ENCODE measurements around the gene CHD1L. TPM values are rescaled to one million over a fixed set of nuclear protein-coding genes. Genes with fewer than 3 reads are reported as not detected.
A peak's percentile ranks its signal among the peaks of the same experiment; 100 is the strongest.

CHD1L gene
- total RNA-seq, 2 experiments from 2014 or later, result 22.0 to 22.8 TPM

GRCh38 chr1:147273409-147274336 is 31.2 kb downstream of the CHD1L start:
- CTCF ChIA-PET, result interaction anchor here (1.0 to 2.4 kb wide), 6 partner anchors 14 to 619 kb away, joined by 3 to 13 read pairs (median 4); partner anchors contain the start of gene CHD1L

GRCh38 chr1:147281950-147282349 is 39.5 kb downstream of the CHD1L start:
- no peak overlapping the region for H3K4me3 ChIP-seq (ENCODE audit: low read length)
- no peaks in the 10 kb centered on the region for H3K4me1 Mint-ChIP-seq (ENCODE audit: low read depth)
- H3K27ac Mint-ChIP-seq, result no peak overlapping the region
- H3K36me3 ChIP-seq (ENCODE audit: insufficient read depth, low read length), result peaks cover 85% of the 10 kb centered on the region
- no peak for TF ChIP-seq CTCF (IDR thresholded peaks at IDR 0.05)
- no peak overlapping the region for H3K27ac ChIP-seq (ENCODE audit: low read depth in 1 of 2, low read length in 2 of 2)
- ChIA-PET POLR2A (no interaction called here), CTCF (no interaction called here)
- H3K9me3 Mint-ChIP-seq, result no peaks in the 10 kb centered on the region
- H3K27me3 ChIP-seq (ENCODE audit: control insufficient read depth in 1 of 2, insufficient read depth in 2 of 2, low read length in 2 of 2), result no peaks in the 10 kb centered on the region
- H3K36me3 Mint-ChIP-seq (ENCODE audit: low read depth), result peaks cover 61% of the 10 kb centered on the region
- H3K9me3 ChIP-seq (ENCODE audit: control insufficient read depth in 1 of 2, insufficient read depth in 1 of 2, low read length in 2 of 2), result no peaks in the 10 kb centered on the region
- no peaks in the 10 kb centered on the region for H3K27me3 Mint-ChIP-seq
- intact Hi-C loops (cut with DNase I, micrococcal nuclease), result no loop called here
- H3K4me1 ChIP-seq (ENCODE audit: insufficient read depth, low read length), result no peaks in the 10 kb centered on the region
- no peak overlapping the region for H3K4me3 Mint-ChIP-seq
- DNase-seq (no peak), ATAC-seq (ENCODE audit: poor library complexity) (no peak)

More at GRCh38 chr1:147273409-147274336, 31.2 kb downstream of the CHD1L start:
- H3K36me3 Mint-ChIP-seq (ENCODE audit: low read depth), result peaks cover 78% of the 10 kb centered on the region
- Histone ChIP-seq H3K9me3 (ENCODE audit: control insufficient read depth in 1 of 2, insufficient read depth in 1 of 2, low read length in 2 of 2) (no peaks in the 10 kb centered on the region), H3K4me3 (ENCODE audit: low read length) (no peak overlapping the region), H3K27ac (ENCODE audit: low read depth in 1 of 2, low read length in 2 of 2) (no peak overlapping the region), H3K27me3 (ENCODE audit: control insufficient read depth in 1 of 2, insufficient read depth in 2 of 2, low read length in 2 of 2) (no peaks in the 10 kb centered on the region), H3K4me1 (ENCODE audit: insufficient read depth, low read length) (no peaks in the 10 kb centered on the region), H3K36me3 (ENCODE audit: insufficient read depth, low read length) (peaks cover 50% of the 10 kb centered on the region)
- no peak overlapping the region for H3K4me3 Mint-ChIP-seq
- no peaks in the 10 kb centered on the region for H3K27me3 Mint-ChIP-seq
- peak; percentile 76 for TF ChIP-seq CTCF (IDR thresholded peaks at IDR 0.05)
- H3K27ac Mint-ChIP-seq, result no peak overlapping the region
- H3K9me3 Mint-ChIP-seq, result no peaks in the 10 kb centered on the region
- ATAC-seq (ENCODE audit: poor library complexity) (peak; percentile 68), DNase-seq (peak in 6 of 14 experiments; percentile 0 to 71 (median 46))
- intact Hi-C loops (cut with DNase I, micrococcal nuclease), result loop anchor here (1.0 to 10.0 kb wide), 6 partner anchors 117 to 619 kb away; no protein-coding TSS in a partner anchor
- POLR2A ChIA-PET, result interaction anchor here (1.0 to 1.1 kb wide), 2 partner anchors 32 to 619 kb away, joined by 3 to 4 read pairs; no protein-coding TSS in a partner anchor
- no peaks in the 10 kb centered on the region for H3K4me1 Mint-ChIP-seq (ENCODE audit: low read depth)

GRCh38 chr1:147283011-147283410 is 40.5 kb downstream of the CHD1L start:
- Histone ChIP-seq H3K4me1 (ENCODE audit: insufficient read depth, low read length) (no peaks in the 10 kb centered on the region), H3K4me3 (ENCODE audit: low read length) (no peak overlapping the region), H3K9me3 (ENCODE audit: control insufficient read depth in 1 of 2, insufficient read depth in 1 of 2, low read length in 2 of 2) (no peaks in the 10 kb centered on the region), H3K36me3 (ENCODE audit: insufficient read depth, low read length) (peaks cover 85% of the 10 kb centered on the region), H3K27ac (ENCODE audit: low read depth in 1 of 2, low read length in 2 of 2) (no peak overlapping the region), H3K27me3 (ENCODE audit: control insufficient read depth in 1 of 2, insufficient read depth in 2 of 2, low read length in 2 of 2) (no peaks in the 10 kb centered on the region)
- POLR2A ChIA-PET, result no interaction called here
- no peak overlapping the region for H3K4me3 Mint-ChIP-seq
- ATAC-seq (ENCODE audit: poor library complexity), result no peak
- CTCF ChIA-PET, result no interaction called here
- no peak for DNase-seq
- intact Hi-C loops (cut with DNase I, micrococcal nuclease), result no loop called here
- no peak overlapping the region for H3K27ac Mint-ChIP-seq
- no peaks in the 10 kb centered on the region for H3K4me1 Mint-ChIP-seq (ENCODE audit: low read depth)
- TF ChIP-seq CTCF (IDR thresholded peaks at IDR 0.05), result no peak
- H3K27me3 Mint-ChIP-seq, result no peaks in the 10 kb centered on the region
- H3K9me3 Mint-ChIP-seq, result no peaks in the 10 kb centered on the region
- H3K36me3 Mint-ChIP-seq (ENCODE audit: low read depth), result peaks cover 61% of the 10 kb centered on the region

Data from CD4-positive, alpha-beta T cell (primary cell).